ENCODE measurements around the gene TMEM163. TPM values are rescaled to one million over a fixed set of nuclear protein-coding genes. Genes with fewer than 3 reads are reported as not detected.
"Not testable (repeated sequence)": the region's sequence is repeated elsewhere in the genome, so short reads cannot be mapped to it uniquely, and the experiment has no call there.

Gene TMEM163
- total RNA-seq, 1 donor: not detected

- H3K4me3 ChIP-seq (ENCODE audit: insufficient read depth, low read length): no peak overlapping the region
These were observed 146.3 kb downstream of the TMEM163 start for GRCh38 chr2:134572314-134573084.

GRCh38 chr2:134570676-134571075 lies 148.1 kb downstream of the TMEM163 start:
- H3K4me1 ChIP-seq (ENCODE audit: insufficient read depth, low read length): no peaks in the 10 kb centered on the region
- H4K20me1 ChIP-seq (ENCODE audit: insufficient read depth, low read length): no peaks in the 10 kb centered on the region
- no peak overlapping the region for H2AFZ ChIP-seq (ENCODE audit: low read length)
- H3K9me3 ChIP-seq (ENCODE audit: low read depth, low read length): no peaks in the 10 kb centered on the region
- H3K79me2 ChIP-seq (ENCODE audit: insufficient read depth, low read length): no peaks in the 10 kb centered on the region
- no peak for TF ChIP-seq CTCF (IDR thresholded peaks at IDR 0.05; ENCODE audit: extremely low read depth, low read depth, low read length)
- H3K27me3 ChIP-seq (ENCODE audit: insufficient read depth, low read length): peaks cover 4% of the 10 kb centered on the region
- H3K4me3 ChIP-seq (ENCODE audit: insufficient read depth, low read length): no peak overlapping the region
- H3K4me2 ChIP-seq (ENCODE audit: insufficient read depth, low read length): no peak overlapping the region
- no peaks in the 10 kb centered on the region for H3K36me3 ChIP-seq (ENCODE audit: insufficient read depth, low read length)
- no peak overlapping the region for H3K27ac ChIP-seq (ENCODE audit: low read depth, low read length)
- no peak for DNase-seq (ENCODE audit: insufficient read length, low spot score, missing footprints)

More at GRCh38 chr2:134572314-134573084, 146.3 kb downstream of the TMEM163 start:
- H2AFZ ChIP-seq (ENCODE audit: low read length): no peak overlapping the region
- no peak for DNase-seq (ENCODE audit: insufficient read length, low spot score, missing footprints)
- no peak for TF ChIP-seq CTCF (IDR thresholded peaks at IDR 0.05; ENCODE audit: extremely low read depth, low read depth, low read length)
- H4K20me1 ChIP-seq (ENCODE audit: insufficient read depth, low read length): no peaks in the 10 kb centered on the region
- no peak overlapping the region for H3K4me2 ChIP-seq (ENCODE audit: insufficient read depth, low read length)
- no peaks in the 10 kb centered on the region for H3K79me2 ChIP-seq (ENCODE audit: insufficient read depth, low read length)
- H3K36me3 ChIP-seq (ENCODE audit: insufficient read depth, low read length): no peaks in the 10 kb centered on the region
- no peaks in the 10 kb centered on the region for H3K9me3 ChIP-seq (ENCODE audit: low read depth, low read length)
- peaks cover 4% of the 10 kb centered on the region for H3K27me3 ChIP-seq (ENCODE audit: insufficient read depth, low read length)
- no peak overlapping the region for H3K27ac ChIP-seq (ENCODE audit: low read depth, low read length)
- H3K4me1 ChIP-seq (ENCODE audit: insufficient read depth, low read length): no peaks in the 10 kb centered on the region

GRCh38 chr2:134568413-134568812 lies 150.4 kb downstream of the TMEM163 start:
- Histone ChIP-seq H3K9me3 (ENCODE audit: low read depth, low read length) (no peaks in the 10 kb centered on the region), H2AFZ (ENCODE audit: low read length) (no peak overlapping the region), H3K36me3 (ENCODE audit: insufficient read depth, low read length) (no peaks in the 10 kb centered on the region), H3K79me2 (ENCODE audit: insufficient read depth, low read length) (no peaks in the 10 kb centered on the region), H3K4me1 (ENCODE audit: insufficient read depth, low read length) (no peaks in the 10 kb centered on the region), H3K27ac (ENCODE audit: low read depth, low read length) (no peak overlapping the region), H3K4me2 (ENCODE audit: insufficient read depth, low read length) (no peak overlapping the region), H3K27me3 (ENCODE audit: insufficient read depth, low read length) (peaks cover 4% of the 10 kb centered on the region), H3K4me3 (ENCODE audit: insufficient read depth, low read length) (no peak overlapping the region), H4K20me1 (ENCODE audit: insufficient read depth, low read length) (no peaks in the 10 kb centered on the region)
- DNase-seq (ENCODE audit: insufficient read length, low spot score, missing footprints): no peak
- TF ChIP-seq CTCF (IDR thresholded peaks at IDR 0.05; ENCODE audit: extremely low read depth, low read depth, low read length): no peak

GRCh38 chr2:134567666-134568065 lies 151.1 kb downstream of the TMEM163 start:
- no peaks in the 10 kb centered on the region for H3K4me1 ChIP-seq (ENCODE audit: insufficient read depth, low read length)
- H3K4me2 ChIP-seq (ENCODE audit: insufficient read depth, low read length): no peak overlapping the region
- H3K36me3 ChIP-seq (ENCODE audit: insufficient read depth, low read length): no peaks in the 10 kb centered on the region
- no peak overlapping the region for H3K4me3 ChIP-seq (ENCODE audit: insufficient read depth, low read length)
- no peaks in the 10 kb centered on the region for H3K27me3 ChIP-seq (ENCODE audit: insufficient read depth, low read length)
- H3K9me3 ChIP-seq (ENCODE audit: low read depth, low read length): no peaks in the 10 kb centered on the region
- no peak for TF ChIP-seq CTCF (IDR thresholded peaks at IDR 0.05; ENCODE audit: extremely low read depth, low read depth, low read length)
- DNase-seq (ENCODE audit: insufficient read length, low spot score, missing footprints): no peak
- no peaks in the 10 kb centered on the region for H4K20me1 ChIP-seq (ENCODE audit: insufficient read depth, low read length)
- H3K27ac ChIP-seq (ENCODE audit: low read depth, low read length): no peak overlapping the region
- no peak overlapping the region for H2AFZ ChIP-seq (ENCODE audit: low read length)
- no peaks in the 10 kb centered on the region for H3K79me2 ChIP-seq (ENCODE audit: insufficient read depth, low read length)

GRCh38 chr2:134564955-134565354 lies 153.8 kb downstream of the TMEM163 start:
- not testable (repeated sequence) for H3K36me3 ChIP-seq (ENCODE audit: insufficient read depth, low read length)

More at GRCh38 chr2:134564955-134565354, 153.8 kb downstream of the TMEM163 start:
- H4K20me1 ChIP-seq (ENCODE audit: insufficient read depth, low read length); H2AFZ ChIP-seq (ENCODE audit: low read length); H3K27ac ChIP-seq (ENCODE audit: low read depth, low read length); H3K79me2 ChIP-seq (ENCODE audit: insufficient read depth, low read length); H3K4me1 ChIP-seq (ENCODE audit: insufficient read depth, low read length); H3K4me2 ChIP-seq (ENCODE audit: insufficient read depth, low read length); H3K27me3 ChIP-seq (ENCODE audit: insufficient read depth, low read length); DNase-seq (ENCODE audit: insufficient read length, low spot score, missing footprints); H3K4me3 ChIP-seq (ENCODE audit: insufficient read depth, low read length); H3K9me3 ChIP-seq (ENCODE audit: low read depth, low read length): not testable (repeated sequence)

Data from osteoblast (primary cell).